H1 (cell line): ENCODE data around the gene TMEM174. TPM values are rescaled to one million over a fixed set of nuclear protein-coding genes. Genes with fewer than 3 reads are reported as not detected.

Experiments used
- ASH2L ChIP-seq: fragments of 200-600, 300-600 bp; sonication (generic); IDR thresholded peaks from one replicate; pipeline ENCODE4 v1.7.1; 2017; ENCODE audit warnings: low read length
- CEBPB ChIP-seq: IDR thresholded peaks from 2 replicates; pipeline ENCODE4 v1.6.1; 2012; ENCODE audit warnings: low read depth, low read length
- CREB1 ChIP-seq: IDR thresholded peaks from 2 replicates; pipeline ENCODE4 v1.6.1; 2012; ENCODE audit warnings: inconsistent platforms
- GTF2F1 ChIP-seq: IDR thresholded peaks from 2 replicates; pipeline ENCODE4 v1.6.1; 2012; ENCODE audit warnings: low read depth, low read length, improper control_type of control experiment, borderline replicate concordance
- RAD21 ChIP-seq, 2 experiments: IDR thresholded peaks in 1 of 2; conservative IDR thresholded peaks in 1 of 2; 2 replicates each; pipeline ENCODE4 v1.6.1; 2011; ENCODE audit warnings: low read depth in 2 of 2, low read length in 2 of 2, improper control_type of control experiment in 1 of 2, inconsistent platforms in 1 of 2, mild to moderate bottlenecking in 1 of 2, moderate library complexity in 1 of 2
- TCF12 ChIP-seq: IDR thresholded peaks from 2 replicates; pipeline ENCODE4 v1.6.1; 2011; ENCODE audit warnings: low read depth, mild to moderate bottlenecking, low read length
- YY1 ChIP-seq: IDR thresholded peaks from 2 replicates; pipeline ENCODE4 v1.6.1; 2011; ENCODE audit warnings: low read depth, mild to moderate bottlenecking, low read length
- polyA plus RNA-seq, 7 experiments: library from polyadenylated mRNA; depleted of rRNA in 3 of 7; stranded (reverse) in 5 of 7; unstranded in 2 of 7; fragments of >200 nt in 5 of 7; fragments of 200-250 nt in 2 of 7; gene quantifications; 1 replicate in 5 of 7; 2 replicates in 1 of 7; 4 replicates in 1 of 7; pipeline versions ENCODE4 v1.2.1 to v1.2.3, GENCODE V29; 2011 to 2013; ENCODE audit warnings: missing spikeins in 2 of 7, mixed read lengths in 2 of 7
- total RNA-seq: library from RNA; stranded (reverse); fragmentation: NEBNext Ultra II Directional; extraction: Animal tissue kit (Norgen Biotek cat#: 25700); gene quantifications from 2 replicates; pipeline ENCODE4 v1.2.1, GENCODE V29; 2021
- TF ChIP-seq, protein P1 (sequence below): IDR thresholded peaks from 2 replicates; pipeline ENCODE4 v1.6.1; 2012; ENCODE audit warnings: inconsistent platforms
- TF ChIP-seq, protein P2 (sequence below): IDR thresholded peaks from 2 replicates; pipeline ENCODE4 v1.6.1; 2012; ENCODE audit warnings: inconsistent platforms
- TF ChIP-seq, protein P3 (sequence below), 3 experiments: IDR thresholded peaks; 1 replicate in 2 of 3; 2 replicates in 1 of 3; pipeline versions ENCODE4 v1.5.1 to v1.6.1; 2011; ENCODE audit warnings: low read length in 3 of 3, mild to moderate bottlenecking in 3 of 3, inconsistent platforms in 2 of 3, low read depth in 1 of 3, moderate library complexity in 1 of 3; ENCODE audit not compliant: insufficient read depth in 1 of 3; ENCODE audit errors: control extremely low read depth in 1 of 3

Gene TMEM174
- total and polyA plus RNA-seq, 2 of the 8 experiments (the other 6 are each of a cell fraction or from before 2014, with no cell fraction given) = not detected

GRCh38 chr5:73201547-73202513 lies 28.8 kb downstream of the TMEM174 start (continued):
- 0 out of 2 replicates have a peak, but pooled peaks have one; percentile 23 for TF ChIP-seq TCF12
- TF ChIP-seq, protein P1, sequence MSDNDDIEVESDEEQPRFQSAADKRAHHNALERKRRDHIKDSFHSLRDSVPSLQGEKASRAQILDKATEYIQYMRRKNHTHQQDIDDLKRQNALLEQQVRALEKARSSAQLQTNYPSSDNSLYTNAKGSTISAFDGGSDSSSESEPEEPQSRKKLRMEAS = peak; percentile 92
- TF ChIP-seq GTF2F1 = 0 out of 2 replicates have a peak, but pooled peaks have one; percentile 34
- peak; percentile 37 for TF ChIP-seq ASH2L
- TF ChIP-seq, protein P2, sequence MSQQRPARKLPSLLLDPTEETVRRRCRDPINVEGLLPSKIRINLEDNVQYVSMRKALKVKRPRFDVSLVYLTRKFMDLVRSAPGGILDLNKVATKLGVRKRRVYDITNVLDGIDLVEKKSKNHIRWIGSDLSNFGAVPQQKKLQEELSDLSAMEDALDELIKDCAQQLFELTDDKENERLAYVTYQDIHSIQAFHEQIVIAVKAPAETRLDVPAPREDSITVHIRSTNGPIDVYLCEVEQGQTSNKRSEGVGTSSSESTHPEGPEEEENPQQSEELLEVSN = peak; percentile 89
- peak; percentile 67; the same call in 1 of the 2 replicates for TF ChIP-seq YY1
- TF ChIP-seq, protein P3, sequence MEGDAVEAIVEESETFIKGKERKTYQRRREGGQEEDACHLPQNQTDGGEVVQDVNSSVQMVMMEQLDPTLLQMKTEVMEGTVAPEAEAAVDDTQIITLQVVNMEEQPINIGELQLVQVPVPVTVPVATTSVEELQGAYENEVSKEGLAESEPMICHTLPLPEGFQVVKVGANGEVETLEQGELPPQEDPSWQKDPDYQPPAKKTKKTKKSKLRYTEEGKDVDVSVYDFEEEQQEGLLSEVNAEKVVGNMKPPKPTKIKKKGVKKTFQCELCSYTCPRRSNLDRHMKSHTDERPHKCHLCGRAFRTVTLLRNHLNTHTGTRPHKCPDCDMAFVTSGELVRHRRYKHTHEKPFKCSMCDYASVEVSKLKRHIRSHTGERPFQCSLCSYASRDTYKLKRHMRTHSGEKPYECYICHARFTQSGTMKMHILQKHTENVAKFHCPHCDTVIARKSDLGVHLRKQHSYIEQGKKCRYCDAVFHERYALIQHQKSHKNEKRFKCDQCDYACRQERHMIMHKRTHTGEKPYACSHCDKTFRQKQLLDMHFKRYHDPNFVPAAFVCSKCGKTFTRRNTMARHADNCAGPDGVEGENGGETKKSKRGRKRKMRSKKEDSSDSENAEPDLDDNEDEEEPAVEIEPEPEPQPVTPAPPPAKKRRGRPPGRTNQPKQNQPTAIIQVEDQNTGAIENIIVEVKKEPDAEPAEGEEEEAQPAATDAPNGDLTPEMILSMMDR (IDR thresholded peaks at IDR 0.05; ENCODE audit: control extremely low read depth in 1 of 3, insufficient read depth in 1 of 3, low read depth in 1 of 3, low read length in 3 of 3) = peak; percentile 80 to 91 (median 84)
- peak; percentile 36; the same call in 1 of the 2 replicates for TF ChIP-seq CREB1
- peak; percentile 78 to 87 for TF ChIP-seq RAD21 (IDR thresholded peaks at IDR 0.05 in 1 of 2, conservative IDR thresholded peaks at IDR 0.05 in 1 of 2; ENCODE audit: low read depth in 2 of 2, low read length in 2 of 2)
- 0 out of 2 replicates have a peak, but pooled peaks have one; percentile 17 for TF ChIP-seq CEBPB
